ENCODE measurements around the gene JAG2.
A peak's percentile ranks its signal among the peaks of the same experiment; 100 is the strongest.

Gene JAG2

GRCh38 chr14:105200074-105200473 is 31.5 kb upstream of the JAG2 start (continued):
- TF ChIP-seq ZNF311 (tag by site-specific recombination; IDR thresholded peaks at IDR 0.05; ENCODE audit: borderline replicate concordance) (no peak), ZNF585B (tag by site-specific recombination; IDR thresholded peaks at IDR 0.05) (no peak), ZBTB44 (tag by site-specific recombination; IDR thresholded peaks at IDR 0.05) (0 out of 2 replicates have a peak, but pooled peaks have one; percentile 64), ZNF830 (tag by site-specific recombination; IDR thresholded peaks at IDR 0.05; ENCODE audit: low read depth) (no peak), ZBTB26 (tag by site-specific recombination; optimal IDR thresholded peaks at IDR 0.05) (no peak), ZNF645 (tag by site-specific recombination; IDR thresholded peaks at IDR 0.05) (no peak), ZNF558 (tag by site-specific recombination; IDR thresholded peaks at IDR 0.05) (no peak), ZNF169 (tag by site-specific recombination; IDR thresholded peaks at IDR 0.05) (no peak), ZNF132 (tag by site-specific recombination; IDR thresholded peaks at IDR 0.05; ENCODE audit: borderline replicate concordance) (no peak), KLF8 (tag by site-specific recombination; IDR thresholded peaks at IDR 0.05) (no peak), ZNF529 (tag by site-specific recombination; IDR thresholded peaks at IDR 0.05; ENCODE audit: insufficient replicate concordance) (no peak), ZNF48 (tag by site-specific recombination; IDR thresholded peaks at IDR 0.05) (no peak)

GRCh38 chr14:105199093-105199492 is 30.5 kb upstream of the JAG2 start:
- CTCF ChIA-PET, result interaction anchor here (1.1 to 2.1 kb wide), 2 partner anchors 16 to 26 kb away, joined by 3 to 4 read pairs; no protein-coding TSS in a partner anchor
- no peaks in the 10 kb centered on the region for H3K4me1 ChIP-seq (ENCODE audit: control insufficient read depth, insufficient read depth, low read length)

GRCh38 chr14:105198588-105198987 is 30.0 kb upstream of the JAG2 start:
- no peak for TF ChIP-seq PRDM4 (tag by site-specific recombination; IDR thresholded peaks at IDR 0.05)
- no peak for TF ChIP-seq ZSCAN18 (tag by site-specific recombination; IDR thresholded peaks at IDR 0.05)
- TF ChIP-seq ZNF138 (tag by site-specific recombination; IDR thresholded peaks at IDR 0.05; ENCODE audit: borderline replicate concordance), result no peak
- no peak for TF ChIP-seq ZNF768 (tag by site-specific recombination; IDR thresholded peaks at IDR 0.05)
- TF ChIP-seq ZNF776 (tag by site-specific recombination; IDR thresholded peaks at IDR 0.05; ENCODE audit: borderline replicate concordance), result no peak
- TF ChIP-seq ZNF426 (tag by site-specific recombination; IDR thresholded peaks at IDR 0.05), result no peak
- no peak for TF ChIP-seq MYNN (tag by site-specific recombination; IDR thresholded peaks at IDR 0.05; ENCODE audit: borderline replicate concordance)
- TF ChIP-seq FEZF1 (tag by site-specific recombination; IDR thresholded peaks at IDR 0.05), result no peak
- TF ChIP-seq ZBTB20 (tag by site-specific recombination; IDR thresholded peaks at IDR 0.05), result no peak
- H3K36me3 ChIP-seq (ENCODE audit: control insufficient read depth in 2 of 2, insufficient read depth in 1 of 2, low read length in 2 of 2), result no peaks in the 10 kb centered on the region
- H3K4me1 ChIP-seq (ENCODE audit: control insufficient read depth, insufficient read depth, low read length), result no peaks in the 10 kb centered on the region
- ChIA-PET CTCF (interaction anchor here (2.1 kb wide), 1 partner anchor 26 kb away, joined by 4 read pairs; no protein-coding TSS in a partner anchor), POLR2A (no interaction called here)
- H3K9me3 ChIP-seq (ENCODE audit: control insufficient read depth, insufficient read depth, low read depth, low read length), result no peaks in the 10 kb centered on the region
- H3K4me3 ChIP-seq (ENCODE audit: low read depth, low read length), result no peak overlapping the region
- no peak overlapping the region for H3K27ac ChIP-seq (ENCODE audit: extremely low read depth, low read depth, low read length)

More at GRCh38 chr14:105199093-105199492, 30.5 kb upstream of the JAG2 start:
- TF ChIP-seq ZNF558 (tag by site-specific recombination; IDR thresholded peaks at IDR 0.05) (no peak), ZFHX2 (tag by site-specific recombination; conservative IDR thresholded peaks at IDR 0.05) (0 out of 2 replicates have a peak, but pooled peaks have one; percentile 22)
- H3K36me3 ChIP-seq (ENCODE audit: control insufficient read depth in 2 of 2, insufficient read depth in 1 of 2, low read length in 2 of 2), result no peaks in the 10 kb centered on the region
- H3K4me3 ChIP-seq (ENCODE audit: low read depth, low read length), result no peak overlapping the region
- no peaks in the 10 kb centered on the region for H3K9me3 ChIP-seq (ENCODE audit: control insufficient read depth, insufficient read depth, low read depth, low read length)
- POLR2A ChIA-PET, result no interaction called here
- H3K27ac ChIP-seq (ENCODE audit: extremely low read depth, low read depth, low read length), result no peak overlapping the region
